HCT116 (cell line): Measurements from ENCODE around the gene SPARC.

Experiments
- EZH2 ChIP-seq: fragments of 200-600 bp; sonication (generic); IDR thresholded peaks from 2 replicates; pipeline ENCODE4 v1.6.1; 2017; ENCODE audit warnings: antibody characterized with exemption, mixed run types
- POLR2A ChIP-seq: IDR thresholded peaks from 2 replicates; pipeline ENCODE4 v1.7.0; 2011; ENCODE audit warnings: borderline replicate concordance; ENCODE audit not compliant: insufficient read depth, insufficient read length; ENCODE audit errors: extremely low read depth
- POLR2AphosphoS5 ChIP-seq: IDR thresholded peaks from 2 replicates; pipeline ENCODE4 v1.6.1; 2011; ENCODE audit warnings: mild to moderate bottlenecking, low read depth, low read length, moderate library complexity
- RAD21 ChIP-seq: IDR thresholded peaks from 2 replicates; pipeline ENCODE4 v1.6.1; 2012; ENCODE audit warnings: low read depth, mild to moderate bottlenecking
- SIN3A ChIP-seq: IDR thresholded peaks from 2 replicates; pipeline ENCODE4 v1.6.1; 2012; ENCODE audit warnings: low read depth
- TF ChIP-seq, protein P1 (sequence below): IDR thresholded peaks from 2 replicates; pipeline ENCODE4 v1.6.1; 2012; ENCODE audit warnings: low read depth
- TF ChIP-seq, protein P2 (sequence below), 3 experiments: fragments of 200-600 bp in 1 of 3; sonication (generic) in 1 of 3; IDR thresholded peaks in 2 of 3; conservative IDR thresholded peaks in 1 of 3; 2 replicates each; pipeline ENCODE4 v1.5.1; 2012 to 2017; ENCODE audit warnings: low read depth in 2 of 3, low read length in 2 of 3, antibody characterized with exemption in 1 of 3, borderline replicate concordance in 1 of 3, control low read depth in 1 of 3, mild to moderate bottlenecking in 1 of 3, mixed read lengths in 1 of 3, mixed run types in 1 of 3, moderate library complexity in 1 of 3; ENCODE audit not compliant: insufficient read depth in 1 of 3
- TF ChIP-seq, protein P3 (sequence below): IDR thresholded peaks from 2 replicates; pipeline ENCODE4 v1.6.1; 2012

DNA sequence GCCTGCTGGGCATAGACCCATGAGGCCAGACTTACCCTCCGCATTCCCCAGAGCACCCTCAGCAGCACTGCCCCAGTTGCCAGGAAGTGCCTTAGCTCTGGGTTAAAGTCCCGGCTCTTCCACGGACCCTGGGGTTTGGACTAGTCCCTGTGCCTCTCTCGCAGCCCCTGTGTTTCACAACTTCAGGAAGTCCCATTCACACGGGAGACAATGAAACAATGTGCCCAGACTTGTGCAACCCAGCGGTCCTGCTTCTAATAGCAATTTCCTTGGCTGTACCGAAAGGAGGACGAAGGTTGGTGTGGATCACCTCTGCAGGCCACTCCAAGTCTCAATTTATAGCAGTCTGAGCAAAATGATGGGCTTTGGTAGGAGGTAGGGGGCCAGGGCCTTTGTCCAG, 53.8 kb downstream of the SPARC start:
- no peak for TF ChIP-seq POLR2AphosphoS5
- TF ChIP-seq, protein P1, sequence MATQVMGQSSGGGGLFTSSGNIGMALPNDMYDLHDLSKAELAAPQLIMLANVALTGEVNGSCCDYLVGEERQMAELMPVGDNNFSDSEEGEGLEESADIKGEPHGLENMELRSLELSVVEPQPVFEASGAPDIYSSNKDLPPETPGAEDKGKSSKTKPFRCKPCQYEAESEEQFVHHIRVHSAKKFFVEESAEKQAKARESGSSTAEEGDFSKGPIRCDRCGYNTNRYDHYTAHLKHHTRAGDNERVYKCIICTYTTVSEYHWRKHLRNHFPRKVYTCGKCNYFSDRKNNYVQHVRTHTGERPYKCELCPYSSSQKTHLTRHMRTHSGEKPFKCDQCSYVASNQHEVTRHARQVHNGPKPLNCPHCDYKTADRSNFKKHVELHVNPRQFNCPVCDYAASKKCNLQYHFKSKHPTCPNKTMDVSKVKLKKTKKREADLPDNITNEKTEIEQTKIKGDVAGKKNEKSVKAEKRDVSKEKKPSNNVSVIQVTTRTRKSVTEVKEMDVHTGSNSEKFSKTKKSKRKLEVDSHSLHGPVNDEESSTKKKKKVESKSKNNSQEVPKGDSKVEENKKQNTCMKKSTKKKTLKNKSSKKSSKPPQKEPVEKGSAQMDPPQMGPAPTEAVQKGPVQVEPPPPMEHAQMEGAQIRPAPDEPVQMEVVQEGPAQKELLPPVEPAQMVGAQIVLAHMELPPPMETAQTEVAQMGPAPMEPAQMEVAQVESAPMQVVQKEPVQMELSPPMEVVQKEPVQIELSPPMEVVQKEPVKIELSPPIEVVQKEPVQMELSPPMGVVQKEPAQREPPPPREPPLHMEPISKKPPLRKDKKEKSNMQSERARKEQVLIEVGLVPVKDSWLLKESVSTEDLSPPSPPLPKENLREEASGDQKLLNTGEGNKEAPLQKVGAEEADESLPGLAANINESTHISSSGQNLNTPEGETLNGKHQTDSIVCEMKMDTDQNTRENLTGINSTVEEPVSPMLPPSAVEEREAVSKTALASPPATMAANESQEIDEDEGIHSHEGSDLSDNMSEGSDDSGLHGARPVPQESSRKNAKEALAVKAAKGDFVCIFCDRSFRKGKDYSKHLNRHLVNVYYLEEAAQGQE, result no peak
- TF ChIP-seq POLR2A, result no peak
- TF ChIP-seq, protein P2, sequence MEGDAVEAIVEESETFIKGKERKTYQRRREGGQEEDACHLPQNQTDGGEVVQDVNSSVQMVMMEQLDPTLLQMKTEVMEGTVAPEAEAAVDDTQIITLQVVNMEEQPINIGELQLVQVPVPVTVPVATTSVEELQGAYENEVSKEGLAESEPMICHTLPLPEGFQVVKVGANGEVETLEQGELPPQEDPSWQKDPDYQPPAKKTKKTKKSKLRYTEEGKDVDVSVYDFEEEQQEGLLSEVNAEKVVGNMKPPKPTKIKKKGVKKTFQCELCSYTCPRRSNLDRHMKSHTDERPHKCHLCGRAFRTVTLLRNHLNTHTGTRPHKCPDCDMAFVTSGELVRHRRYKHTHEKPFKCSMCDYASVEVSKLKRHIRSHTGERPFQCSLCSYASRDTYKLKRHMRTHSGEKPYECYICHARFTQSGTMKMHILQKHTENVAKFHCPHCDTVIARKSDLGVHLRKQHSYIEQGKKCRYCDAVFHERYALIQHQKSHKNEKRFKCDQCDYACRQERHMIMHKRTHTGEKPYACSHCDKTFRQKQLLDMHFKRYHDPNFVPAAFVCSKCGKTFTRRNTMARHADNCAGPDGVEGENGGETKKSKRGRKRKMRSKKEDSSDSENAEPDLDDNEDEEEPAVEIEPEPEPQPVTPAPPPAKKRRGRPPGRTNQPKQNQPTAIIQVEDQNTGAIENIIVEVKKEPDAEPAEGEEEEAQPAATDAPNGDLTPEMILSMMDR (IDR thresholded peaks at IDR 0.05 in 2 of 3, conservative IDR thresholded peaks at IDR 0.05 in 1 of 3; ENCODE audit: borderline replicate concordance in 1 of 3, insufficient read depth in 1 of 3, low read depth in 2 of 3, low read length in 2 of 3), result no peak
- TF ChIP-seq SIN3A, result no peak
- TF ChIP-seq EZH2, result no peak
- TF ChIP-seq, protein P3, sequence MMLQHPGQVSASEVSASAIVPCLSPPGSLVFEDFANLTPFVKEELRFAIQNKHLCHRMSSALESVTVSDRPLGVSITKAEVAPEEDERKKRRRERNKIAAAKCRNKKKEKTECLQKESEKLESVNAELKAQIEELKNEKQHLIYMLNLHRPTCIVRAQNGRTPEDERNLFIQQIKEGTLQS, result no peak
- no peak for TF ChIP-seq RAD21
